Inflammatory macrophage treated with lipopolysaccharide for 1 hour (primary cell): ENCODE measurements around the gene CASD1.

Source experiments
- DNase-seq, 2 donors: peaks; one replicate each; pipeline ENCODE4 v3.0.0-alpha.2; 2020 to 2022

Gene CASD1

GRCh38 chr7:94590526-94591162 lies 81.0 kb downstream of the CASD1 start:
- DNase-seq: no peak

- no peak for DNase-seq
Measured at GRCh38 chr7:94591176-94591575, 81.6 kb downstream of the CASD1 start.

GRCh38 chr7:94594882-94595281 lies 85.3 kb downstream of the CASD1 start:
- no peak for DNase-seq

GRCh38 chr7:94595717-94596116 lies 86.1 kb downstream of the CASD1 start:
- no peak for DNase-seq

- no peak for DNase-seq
Measured at GRCh38 chr7:94600267-94600666, 90.7 kb downstream of the CASD1 start.

GRCh38 chr7:94602181-94602580 lies 92.6 kb downstream of the CASD1 start:
- DNase-seq: no peak

GRCh38 chr7:94605031-94605430 lies 95.4 kb downstream of the CASD1 start:
- no peak for DNase-seq
